HL-60 (cell line): Measurements from ENCODE around the gene USP35.

Experiments
- CTCF ChIP-seq: IDR thresholded peaks from one replicate; pipeline ENCODE4 v1.5.1; 2011; ENCODE audit warnings: low read length, control low read depth, inconsistent platforms; ENCODE audit not compliant: insufficient read depth
- GABPA ChIP-seq: IDR thresholded peaks from 2 replicates; pipeline ENCODE4 v1.6.1; 2012; ENCODE audit warnings: low read depth
- POLR2AphosphoS5 ChIP-seq: IDR thresholded peaks from 2 replicates; pipeline ENCODE4 v1.6.1; 2012; ENCODE audit warnings: low read depth
- REST ChIP-seq: IDR thresholded peaks from 2 replicates; pipeline ENCODE4 v1.6.1; 2012; ENCODE audit warnings: low read depth; ENCODE audit not compliant: insufficient replicate concordance
- SPI1 ChIP-seq: IDR thresholded peaks from 2 replicates; pipeline ENCODE4 v1.6.1; 2012; ENCODE audit warnings: low read depth, mild to moderate bottlenecking, borderline replicate concordance

GRCh38 chr11:78257654-78258053, 68.9 kb downstream of the USP35 start:
- no peak for TF ChIP-seq CTCF
- TF ChIP-seq POLR2AphosphoS5, result no peak
- no peak for TF ChIP-seq REST
- TF ChIP-seq GABPA, result no peak
- TF ChIP-seq SPI1, result no peak
